CD4-positive, alpha-beta T cell treated with Interferon alpha-2 for 1 hour (primary cell): Measurements from ENCODE around the gene LGI2.
"Not testable (repeated sequence)": the region's sequence is repeated elsewhere in the genome, so short reads cannot be mapped to it uniquely, and the experiment has no call there.

Experiments used
- DNase-seq, 2 donors: peaks; one replicate each; pipeline ENCODE4 v3.0.0-alpha.2; 2020 to 2022

Gene LGI2

GRCh38 chr4:25030277-25031076, at the start of gene LGI2:
TSS of gene LGI2 (minus strand) at chr4:25030946. CDS start at chr4:25030693, 253 bp downstream.
- no peak for DNase-seq

- no peak for DNase-seq
Observed at GRCh38 chr4:25078523-25078922, 47.8 kb upstream of the LGI2 start.

- DNase-seq, result no peak
Observed at GRCh38 chr4:25076625-25077398, 46.1 kb upstream of the LGI2 start.

GRCh38 chr4:25075851-25076250, 45.1 kb upstream of the LGI2 start:
- DNase-seq, result no peak

GRCh38 chr4:25075129-25075528, 44.4 kb upstream of the LGI2 start:
- no peak for DNase-seq

- no peak for DNase-seq
Observed at GRCh38 chr4:25070545-25070944, 39.8 kb upstream of the LGI2 start.

- no peak for DNase-seq
Observed at GRCh38 chr4:25069014-25069413, 38.3 kb upstream of the LGI2 start.

- no peak for DNase-seq
Observed at GRCh38 chr4:25068386-25068785, 37.6 kb upstream of the LGI2 start.

GRCh38 chr4:25065932-25066590, 35.3 kb upstream of the LGI2 start:
- DNase-seq, result no peak

- DNase-seq, result no peak
Observed at GRCh38 chr4:25065431-25065858, 34.7 kb upstream of the LGI2 start.

GRCh38 chr4:25064447-25064846, 33.7 kb upstream of the LGI2 start:
- DNase-seq, result not testable (repeated sequence)

GRCh38 chr4:25063116-25063515, 32.4 kb upstream of the LGI2 start:
- no peak for DNase-seq

GRCh38 chr4:25062098-25062497, 31.4 kb upstream of the LGI2 start:
- DNase-seq, result no peak

- DNase-seq, result no peak
Observed at GRCh38 chr4:25061602-25062001, 30.9 kb upstream of the LGI2 start.

GRCh38 chr4:25060963-25061340, 30.2 kb upstream of the LGI2 start:
- no peak for DNase-seq

- no peak for DNase-seq
Observed at GRCh38 chr4:25060241-25060962, 29.7 kb upstream of the LGI2 start.

GRCh38 chr4:25059791-25060190, 29.0 kb upstream of the LGI2 start:
- no peak for DNase-seq

- no peak for DNase-seq
Observed at GRCh38 chr4:25058796-25059195, 28.1 kb upstream of the LGI2 start.

GRCh38 chr4:25057299-25057698, 26.6 kb upstream of the LGI2 start:
- DNase-seq, result no peak

GRCh38 chr4:25052037-25052436, 21.3 kb upstream of the LGI2 start:
- DNase-seq, result not testable (repeated sequence)

GRCh38 chr4:25051534-25051933, 20.8 kb upstream of the LGI2 start:
- DNase-seq, result no peak

- DNase-seq, result no peak
Observed at GRCh38 chr4:25050370-25051078, 19.8 kb upstream of the LGI2 start.
